NB4 (cell line): Measurements from ENCODE around the gene PRDM15.

ENCODE experiments used
- MYC ChIP-seq: IDR thresholded peaks from 2 replicates; pipeline ENCODE4 v1.6.1; 2011; ENCODE audit warnings: low read depth, low read length
- POLR2A ChIP-seq: IDR thresholded peaks from 2 replicates; pipeline ENCODE4 v1.6.1; 2011; ENCODE audit warnings: mild to moderate bottlenecking; ENCODE audit not compliant: insufficient read length; ENCODE audit errors: extremely low read depth
- TF ChIP-seq, protein P1 (sequence below): IDR thresholded peaks from one replicate; pipeline ENCODE4 v1.5.1; 2012; ENCODE audit warnings: low read depth, low read length
- TF ChIP-seq, protein P2 (sequence below): IDR thresholded peaks from 2 replicates; pipeline ENCODE4 v1.6.1; 2011; ENCODE audit warnings: low read depth, low read length

DNA sequence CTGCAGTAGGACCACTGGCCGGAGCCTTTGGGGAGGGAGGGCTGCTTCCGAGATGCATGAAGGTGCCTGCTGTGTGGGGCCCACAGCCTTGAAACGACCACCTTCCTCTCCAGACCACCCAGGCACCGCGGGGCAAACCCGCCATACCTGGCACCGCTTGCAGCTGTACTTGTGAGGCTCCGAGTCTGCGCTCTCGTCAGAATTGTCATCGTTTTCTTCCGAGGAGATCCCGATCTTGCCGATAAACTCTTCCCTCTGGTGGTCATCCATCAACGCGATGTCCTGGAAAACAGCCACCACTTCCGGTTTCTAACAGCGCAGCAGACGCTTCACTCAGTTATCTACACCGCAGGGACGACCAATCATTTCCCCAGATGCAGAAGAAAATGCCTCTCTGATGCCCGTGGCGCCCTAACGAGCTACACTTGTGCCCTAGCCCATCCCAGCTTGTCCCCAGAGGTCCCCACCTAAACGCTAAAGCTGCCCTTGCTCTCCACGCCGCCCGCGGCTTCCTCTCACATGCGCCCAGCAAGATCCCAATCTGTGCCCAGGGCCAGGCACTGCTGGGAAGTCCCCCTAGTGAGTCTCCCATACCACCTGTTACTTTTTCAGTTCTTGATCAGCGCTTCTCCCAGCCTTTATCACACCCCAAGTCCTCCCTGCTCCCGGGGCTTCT, 57.2 kb downstream of the PRDM15 start:
- TF ChIP-seq, protein P1, sequence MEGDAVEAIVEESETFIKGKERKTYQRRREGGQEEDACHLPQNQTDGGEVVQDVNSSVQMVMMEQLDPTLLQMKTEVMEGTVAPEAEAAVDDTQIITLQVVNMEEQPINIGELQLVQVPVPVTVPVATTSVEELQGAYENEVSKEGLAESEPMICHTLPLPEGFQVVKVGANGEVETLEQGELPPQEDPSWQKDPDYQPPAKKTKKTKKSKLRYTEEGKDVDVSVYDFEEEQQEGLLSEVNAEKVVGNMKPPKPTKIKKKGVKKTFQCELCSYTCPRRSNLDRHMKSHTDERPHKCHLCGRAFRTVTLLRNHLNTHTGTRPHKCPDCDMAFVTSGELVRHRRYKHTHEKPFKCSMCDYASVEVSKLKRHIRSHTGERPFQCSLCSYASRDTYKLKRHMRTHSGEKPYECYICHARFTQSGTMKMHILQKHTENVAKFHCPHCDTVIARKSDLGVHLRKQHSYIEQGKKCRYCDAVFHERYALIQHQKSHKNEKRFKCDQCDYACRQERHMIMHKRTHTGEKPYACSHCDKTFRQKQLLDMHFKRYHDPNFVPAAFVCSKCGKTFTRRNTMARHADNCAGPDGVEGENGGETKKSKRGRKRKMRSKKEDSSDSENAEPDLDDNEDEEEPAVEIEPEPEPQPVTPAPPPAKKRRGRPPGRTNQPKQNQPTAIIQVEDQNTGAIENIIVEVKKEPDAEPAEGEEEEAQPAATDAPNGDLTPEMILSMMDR, result no peak
- TF ChIP-seq MYC (no peak), POLR2A (no peak)
- TF ChIP-seq, protein P2, sequence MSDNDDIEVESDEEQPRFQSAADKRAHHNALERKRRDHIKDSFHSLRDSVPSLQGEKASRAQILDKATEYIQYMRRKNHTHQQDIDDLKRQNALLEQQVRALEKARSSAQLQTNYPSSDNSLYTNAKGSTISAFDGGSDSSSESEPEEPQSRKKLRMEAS, result no peak
